ENCODE measurements around the gene AK3. TPM values are rescaled to one million over a fixed set of nuclear protein-coding genes. Genes with fewer than 3 reads are reported as not detected.

The AK3 gene
- total and polyA plus RNA-seq, 2 of the 8 experiments (the other 6 are each of a cell fraction or from before 2014, with no cell fraction given) = 8.9 to 30.0 TPM

- WGBS, 2 experiments (ENCODE audit: extremely low coverage in 1 of 2, insufficient coverage in 1 of 2, insufficient read length in 1 of 2, insufficient replicate concordance in 2 of 2, low coverage in 1 of 2, low lambda C conversion rate in 2 of 2, missing lambda C conversion rate in 1 of 2) = 91% methylated on average over 3 of the region's 3 CpGs; no CpG with 5 or more reads in 1 of the 2 experiments
- Histone ChIP-seq H4K20me1 (replicated peaks in 1 of 2; ENCODE audit: control insufficient read depth in 1 of 2, insufficient read depth in 2 of 2, low read length in 2 of 2) (no peaks in the 10 kb centered on the region), H4K91ac (replicated peaks; ENCODE audit: insufficient read length, low read length) (no peak overlapping the region), H2BK5ac (ENCODE audit: low read depth, low read length) (no peak overlapping the region), H3K79me2 (ENCODE audit: control insufficient read depth in 1 of 2, insufficient read depth in 2 of 2, low read length in 2 of 2) (no peaks in the 10 kb centered on the region), H2AFZ (ENCODE audit: low read length) (no peak overlapping the region), H2BK120ac (replicated peaks; ENCODE audit: low read depth, low read length) (no peak overlapping the region), H3K4me3 (ENCODE audit: extremely low read depth in 1 of 4, insufficient read depth in 2 of 4, low read depth in 3 of 4, low read length in 4 of 4) (no peak overlapping the region), H3K23me2 (ENCODE audit: low read depth, low read length) (no peaks in the 10 kb centered on the region), H4K8ac (ENCODE audit: extremely low read depth, insufficient read depth, low read length) (no peak overlapping the region), H2AK5ac (ENCODE audit: low read depth, low read length) (no peak overlapping the region), H2BK20ac (ENCODE audit: low read length) (no peak overlapping the region), H3K14ac (ENCODE audit: insufficient read length) (no peak overlapping the region), H3K4ac (replicated peaks; ENCODE audit: insufficient read length, low read depth, low read length) (no peak overlapping the region), H3K27me3 (replicated peaks in 1 of 4; ENCODE audit: control insufficient read depth in 3 of 4, extremely low read depth in 1 of 4, insufficient read depth in 3 of 4, low read length in 3 of 4) (no peaks in the 10 kb centered on the region), H3K36me3 (ENCODE audit: control insufficient read depth in 2 of 4, insufficient read depth in 4 of 4, low read length in 3 of 4) (no peaks in the 10 kb centered on the region), H2BK15ac (ENCODE audit: low read length) (no peak overlapping the region), H3K56ac (replicated peaks; ENCODE audit: insufficient read length, low read depth, low read length) (no peak overlapping the region), H3K27ac (ENCODE audit: low read depth, low read length) (no peak overlapping the region), H3K4me1 (replicated peaks in 1 of 4; ENCODE audit: control insufficient read depth in 3 of 4, insufficient read depth in 4 of 4, low read length in 3 of 4) (peaks cover 0 to 8% (median 5%) of the 10 kb centered on the region in 4 experiments; a peak in 4 of 7 replicates), H3K9ac (replicated peaks in 1 of 4; ENCODE audit: extremely low read depth in 1 of 4, low read depth in 3 of 4, low read length in 3 of 4) (no peak overlapping the region), H3K79me1 (ENCODE audit: low read depth, low read length) (no peaks in the 10 kb centered on the region), H3K23ac (ENCODE audit: insufficient read length) (no peak overlapping the region), H4K5ac (ENCODE audit: insufficient read length, low read depth, low read length) (no peak overlapping the region), H3K9me3 (ENCODE audit: insufficient read depth in 2 of 2, low read depth in 1 of 2, low read length in 1 of 2) (no peaks in the 10 kb centered on the region), H3K18ac (ENCODE audit: extremely low read depth, low read length) (no peak overlapping the region), H2BK12ac (ENCODE audit: low read depth, low read length) (no peak overlapping the region), H3K4me2 (ENCODE audit: insufficient read depth in 1 of 2, low read depth in 2 of 2, low read length in 2 of 2) (no peak overlapping the region)
- POLR2A ChIA-PET (ENCODE audit: partially characterized antibody) = no interaction called here
- no peak for TF ChIP-seq CREB1 (IDR thresholded peaks at IDR 0.05)
- TF ChIP-seq SIX5 (IDR thresholded peaks at IDR 0.05; ENCODE audit: low read depth, low read length) = no peak
- TF ChIP-seq NRF1 (IDR thresholded peaks at IDR 0.05; ENCODE audit: low read depth, low read length) = no peak
- no peak for TF ChIP-seq POLR2A (IDR thresholded peaks at IDR 0.05; ENCODE audit: control extremely low read depth in 1 of 2, low read depth in 2 of 2, low read length in 2 of 2)
- no peak for TF ChIP-seq RNF2 (IDR thresholded peaks at IDR 0.05; ENCODE audit: borderline replicate concordance, low read depth, low read length, missing control alignments, poor library complexity, severe bottlenecking)
- TF ChIP-seq TAF1 (IDR thresholded peaks at IDR 0.05; ENCODE audit: low read depth, low read length) = no peak
- TF ChIP-seq EGR1 (IDR thresholded peaks at IDR 0.05; ENCODE audit: borderline replicate concordance, low read depth, low read length) = no peak
- no peak for TF ChIP-seq FOSL1 (IDR thresholded peaks at IDR 0.05; ENCODE audit: insufficient read depth, low read depth, low read length)
- TF ChIP-seq RFX5 (IDR thresholded peaks at IDR 0.05; ENCODE audit: borderline replicate concordance, low read depth, low read length) = no peak
- TF ChIP-seq SP2 (IDR thresholded peaks at IDR 0.05; ENCODE audit: low read length) = no peak
- TF ChIP-seq BACH1 (IDR thresholded peaks at IDR 0.05; ENCODE audit: low read length) = no peak
- TF ChIP-seq YY1 (IDR thresholded peaks at IDR 0.05; ENCODE audit: low read depth, low read length) = no peak
- TF ChIP-seq CTCF (IDR thresholded peaks at IDR 0.05; ENCODE audit: control extremely low read depth in 1 of 3, insufficient read depth in 1 of 3, low read depth in 1 of 3, low read length in 3 of 3) = no peak
- no peak for FAIRE-seq
- CTCF ChIA-PET (ENCODE audit: partially characterized antibody) = interaction anchor here (0.6 to 6.3 kb wide), 39 partner anchors 9 to 1924 kb away, joined by 3 to 76 read pairs (median 5); partner anchors contain the start of genes CD274 and JAK2
- no peak for DNase-seq (ENCODE audit: low read depth in 1 of 2, low spot score in 2 of 2)
Observed at GRCh38 chr9:4760122-4760521, 19.1 kb upstream of the AK3 start.

Measured in H1 (cell line).